CD14-positive monocyte (primary cell): ENCODE results near the gene CBFB. TPM values are rescaled to one million over a fixed set of nuclear protein-coding genes. Genes with fewer than 3 reads are reported as not detected.

Source experiments
- DNase-seq, 3 donors: peaks; one replicate each; pipeline ENCODE4 v3.0.0-alpha.2; 2011 to 2022
- H2AFZ ChIP-seq: 2 replicates; pipeline ENCODE4 v1.6.0; 2012; ENCODE audit warnings: mild to moderate bottlenecking, low read depth, low read length, inconsistent platforms; ENCODE audit not compliant: insufficient read depth, poor library complexity, severe bottlenecking
- H3K27ac ChIP-seq, 2 donors: 1 replicate in 1 of 2; 2 replicates in 1 of 2; pipeline ENCODE4 v1.5.1; 2012 to 2013; ENCODE audit warnings: low read length in 2 of 2, control low read depth in 1 of 2, inconsistent platforms in 1 of 2, low read depth in 1 of 2, mild to moderate bottlenecking in 1 of 2
- H3K27me3 ChIP-seq, 2 donors: one replicate each; pipeline versions ENCODE4 v1.6.0 to v1.6.1; 2011 to 2013; ENCODE audit warnings: low read length in 2 of 2; ENCODE audit not compliant: control insufficient read depth in 2 of 2, insufficient read depth in 2 of 2
- H3K36me3 ChIP-seq, 2 donors: replicated peaks in 1 of 2; 1 replicate in 1 of 2; 2 replicates in 1 of 2; pipeline versions ENCODE4 v1.5.1 to v1.6.1; 2012 to 2013; ENCODE audit warnings: low read length in 2 of 2, control low read depth in 1 of 2, inconsistent platforms in 1 of 2, mild to moderate bottlenecking in 1 of 2; ENCODE audit not compliant: insufficient read depth in 2 of 2, control insufficient read depth in 1 of 2
- H3K4me1 ChIP-seq, 2 donors: 1 replicate in 1 of 2; 2 replicates in 1 of 2; pipeline versions ENCODE4 v1.5.1 to v1.6.1; 2012 to 2013; ENCODE audit warnings: low read length in 2 of 2, control low read depth in 1 of 2, inconsistent platforms in 1 of 2, mild to moderate bottlenecking in 1 of 2, moderate library complexity in 1 of 2; ENCODE audit not compliant: insufficient read depth in 2 of 2, control insufficient read depth in 1 of 2
- H3K4me2 ChIP-seq: replicated peaks from 2 replicates; pipeline ENCODE3; 2012; ENCODE audit warnings: low read length, moderate library complexity, mild to moderate bottlenecking; ENCODE audit not compliant: poor library complexity, severe bottlenecking; ENCODE audit errors: extremely low read depth
- H3K4me3 ChIP-seq, 3 experiments: fragments of 200-600 bp in 1 of 3; sonication (generic) in 1 of 3; replicated peaks in 1 of 3; 1 replicate in 2 of 3; 2 replicates in 1 of 3; pipeline ENCODE4 v1.5.1; 2011 to 2013; ENCODE audit warnings: low read length in 3 of 3, mild to moderate bottlenecking in 3 of 3, control low read depth in 2 of 3, low read depth in 2 of 3, inconsistent platforms in 1 of 3, moderate library complexity in 1 of 3
- H3K79me2 ChIP-seq: 2 replicates; pipeline ENCODE4 v1.6.0; 2012; ENCODE audit warnings: mild to moderate bottlenecking, control low read depth, inconsistent platforms, low read length, moderate library complexity; ENCODE audit not compliant: insufficient read depth
- H3K9ac ChIP-seq: 2 replicates; pipeline ENCODE4 v1.6.0; 2017; ENCODE audit warnings: low read length, mild to moderate bottlenecking; ENCODE audit not compliant: insufficient read depth, poor library complexity, severe bottlenecking
- H3K9me3 ChIP-seq, 2 donors: replicated peaks in 1 of 2; 1 replicate in 1 of 2; 2 replicates in 1 of 2; pipeline versions ENCODE4 v1.5.1 to v1.6.1; 2012 to 2013; ENCODE audit warnings: low read length in 2 of 2, control low read depth in 1 of 2; ENCODE audit not compliant: control insufficient read depth in 1 of 2, insufficient read depth in 1 of 2
- H4K20me1 ChIP-seq: 2 replicates; pipeline ENCODE4 v1.6.0; 2012; ENCODE audit warnings: mild to moderate bottlenecking, low read length, control low read depth, moderate library complexity; ENCODE audit not compliant: insufficient read depth
- H3K27ac Mint-ChIP-seq, 7 donors: one replicate each; pipeline ENCODE4 v1.8.0; 2020; ENCODE audit warnings: mild to moderate bottlenecking in 7 of 7, mixed read lengths in 7 of 7, moderate library complexity in 6 of 7, inconsistent platforms in 2 of 7
- H3K27me3 Mint-ChIP-seq, 3 donors: one replicate each; pipeline ENCODE4 v1.8.0; 2021 to 2022; ENCODE audit warnings: low read depth in 3 of 3, mild to moderate bottlenecking in 3 of 3, mixed read lengths in 3 of 3, moderate library complexity in 3 of 3, inconsistent platforms in 1 of 3
- H3K36me3 Mint-ChIP-seq, 2 donors: one replicate each; pipeline ENCODE4 v1.8.0; 2020; ENCODE audit warnings: mixed read lengths in 2 of 2, inconsistent platforms in 1 of 2, mild to moderate bottlenecking in 1 of 2
- H3K4me1 Mint-ChIP-seq: one replicate; pipeline ENCODE4 v1.8.0; 2020; ENCODE audit warnings: mild to moderate bottlenecking, mixed read lengths
- H3K4me3 Mint-ChIP-seq, 2 donors: one replicate each; pipeline ENCODE4 v1.8.0; 2020; ENCODE audit warnings: mild to moderate bottlenecking in 2 of 2, mixed read lengths in 2 of 2, moderate library complexity in 1 of 2
- H3K9me3 Mint-ChIP-seq, 7 donors: one replicate each; pipeline ENCODE4 v1.8.0; 2020 to 2022; ENCODE audit warnings: mixed read lengths in 7 of 7, mild to moderate bottlenecking in 6 of 7, moderate library complexity in 6 of 7, inconsistent platforms in 2 of 7
- WGBS: methylation state at CpG from one replicate; pipeline ENCODE4 v1.1.5; 2013; ENCODE audit warnings: missing lambda C conversion rate; ENCODE audit not compliant: insufficient coverage; 5-methylcytosine and 5-hydroxymethylcytosine counted together
- intact Hi-C, 2 donors: fragments of 100-400 bp; cut with micrococcal nuclease; formaldehyde crosslinking; loops; one replicate each; pipeline versions ENCODE4 v1.15.0 to v1.15.1; 2023
- polyA plus RNA-seq, 3 donors: library from polyadenylated mRNA; depleted of rRNA in 1 of 3; unstranded in 2 of 3; stranded (reverse) in 1 of 3; fragments of 300-500 nt in 2 of 3; fragments of >200 nt in 1 of 3; fragmentation: Illumina TruSeq in 2 of 3; gene quantifications; 1 replicate in 2 of 3; 2 replicates in 1 of 3; pipeline ENCODE4 v1.2.3, GENCODE V29; 2012 to 2021
- TF ChIP-seq, protein P1 (sequence below): fragments of 200-600 bp; IDR thresholded peaks from one replicate; pipeline ENCODE4 v1.8.0; 2022; ENCODE audit warnings: antibody characterized with exemption, mild to moderate bottlenecking

The CBFB gene
- polyA plus RNA-seq, 3 donors: 28.3 to 45.4 (median 29.5) TPM

DNA sequence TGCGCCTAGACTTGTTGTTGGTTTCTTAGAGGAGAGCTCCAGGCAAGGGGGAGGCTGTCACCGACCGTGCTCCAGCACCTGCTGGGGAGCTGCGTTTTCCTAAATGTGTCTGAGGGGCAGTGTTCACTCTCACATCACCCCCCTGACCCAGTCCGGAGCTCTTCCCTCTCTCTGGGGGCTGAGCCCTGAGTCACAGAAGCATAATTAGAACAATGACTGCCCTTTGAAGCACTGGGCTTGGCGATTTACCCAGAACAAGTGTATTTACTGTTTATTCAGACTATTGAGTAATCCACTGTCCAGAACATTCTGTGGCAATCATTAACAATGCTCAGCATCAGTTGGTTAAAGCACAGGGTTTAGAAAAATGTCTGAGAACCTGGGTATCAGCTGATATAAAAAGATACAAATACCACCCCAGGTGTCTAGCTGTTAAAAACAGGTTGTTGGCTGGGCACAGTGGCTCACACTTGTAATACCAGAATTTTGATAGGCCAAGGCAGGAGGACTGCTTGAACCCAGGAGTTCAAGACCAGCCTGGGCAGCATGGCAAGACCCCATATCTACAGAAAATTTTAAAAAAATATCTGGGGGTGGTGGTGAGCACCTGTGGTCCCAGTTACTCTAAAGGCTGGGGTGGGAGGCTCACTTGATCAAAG, 32.5 kb upstream of the CBFB start:
- no peaks in the 10 kb centered on the region for H3K9me3 ChIP-seq
- no peaks in the 10 kb centered on the region for H3K9me3 Mint-ChIP-seq
- no peak overlapping the region for H3K4me2 ChIP-seq
- H3K4me1 ChIP-seq: peaks cover 8 to 13% of the 10 kb centered on the region in 2 donors
- DNase-seq: no peak
- H3K9ac ChIP-seq: no peak overlapping the region
- H4K20me1 ChIP-seq: peaks cover 3% of the 10 kb centered on the region
- no peak overlapping the region for H3K4me3 ChIP-seq
- no peak overlapping the region for H2AFZ ChIP-seq
- TF ChIP-seq, protein P1, sequence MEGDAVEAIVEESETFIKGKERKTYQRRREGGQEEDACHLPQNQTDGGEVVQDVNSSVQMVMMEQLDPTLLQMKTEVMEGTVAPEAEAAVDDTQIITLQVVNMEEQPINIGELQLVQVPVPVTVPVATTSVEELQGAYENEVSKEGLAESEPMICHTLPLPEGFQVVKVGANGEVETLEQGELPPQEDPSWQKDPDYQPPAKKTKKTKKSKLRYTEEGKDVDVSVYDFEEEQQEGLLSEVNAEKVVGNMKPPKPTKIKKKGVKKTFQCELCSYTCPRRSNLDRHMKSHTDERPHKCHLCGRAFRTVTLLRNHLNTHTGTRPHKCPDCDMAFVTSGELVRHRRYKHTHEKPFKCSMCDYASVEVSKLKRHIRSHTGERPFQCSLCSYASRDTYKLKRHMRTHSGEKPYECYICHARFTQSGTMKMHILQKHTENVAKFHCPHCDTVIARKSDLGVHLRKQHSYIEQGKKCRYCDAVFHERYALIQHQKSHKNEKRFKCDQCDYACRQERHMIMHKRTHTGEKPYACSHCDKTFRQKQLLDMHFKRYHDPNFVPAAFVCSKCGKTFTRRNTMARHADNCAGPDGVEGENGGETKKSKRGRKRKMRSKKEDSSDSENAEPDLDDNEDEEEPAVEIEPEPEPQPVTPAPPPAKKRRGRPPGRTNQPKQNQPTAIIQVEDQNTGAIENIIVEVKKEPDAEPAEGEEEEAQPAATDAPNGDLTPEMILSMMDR: no peak
- no peaks in the 10 kb centered on the region for H3K36me3 ChIP-seq
- peaks cover 0 to 6% of the 10 kb centered on the region in 2 donors for H3K27me3 ChIP-seq
- 100% methylated on average over 1 of the region's 6 CpGs for WGBS
- intact Hi-C loops: no loop called here
- H3K27me3 Mint-ChIP-seq: peaks cover 4 to 23% (median 10%) of the 10 kb centered on the region in 3 donors
- no peak overlapping the region for H3K27ac Mint-ChIP-seq
- no peaks in the 10 kb centered on the region for H3K36me3 Mint-ChIP-seq
- no peak overlapping the region for H3K27ac ChIP-seq
- peaks cover 8% of the 10 kb centered on the region for H3K4me1 Mint-ChIP-seq
- no peaks in the 10 kb centered on the region for H3K79me2 ChIP-seq
- no peak overlapping the region for H3K4me3 Mint-ChIP-seq

DNA sequence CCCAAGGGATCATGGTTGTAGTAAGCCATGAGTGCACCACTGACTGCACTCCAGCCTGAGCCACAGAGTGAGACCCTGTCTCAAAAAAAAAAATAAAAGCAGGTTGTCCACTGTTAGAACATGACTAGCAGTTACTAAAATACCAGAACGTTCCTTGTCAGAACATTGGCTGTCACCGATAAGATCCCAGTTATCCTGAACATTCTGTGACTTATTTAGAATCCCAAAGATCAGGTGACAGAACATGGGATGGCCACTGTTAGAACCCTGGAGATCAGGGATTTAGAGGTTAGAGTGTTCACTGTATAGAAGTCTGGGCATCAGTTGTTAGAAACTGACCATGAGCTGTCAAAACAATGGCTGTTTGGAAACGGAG, 32.0 kb upstream of the CBFB start:
- no peak overlapping the region for H3K27ac ChIP-seq
- peaks cover 8% of the 10 kb centered on the region for H3K4me1 Mint-ChIP-seq
- no peaks in the 10 kb centered on the region for H3K9me3 ChIP-seq
- TF ChIP-seq, protein P1: no peak
- no peak overlapping the region for H2AFZ ChIP-seq
- intact Hi-C loops: no loop called here
- no peaks in the 10 kb centered on the region for H3K79me2 ChIP-seq
- no peak overlapping the region for H3K4me2 ChIP-seq
- no peaks in the 10 kb centered on the region for H3K36me3 ChIP-seq
- H3K36me3 Mint-ChIP-seq: peaks cover 0 to 2% of the 10 kb centered on the region in 2 donors
- H3K4me3 Mint-ChIP-seq: no peak overlapping the region
- H3K4me1 ChIP-seq: peaks cover 8 to 13% of the 10 kb centered on the region in 2 donors
- no peak for DNase-seq
- no peaks in the 10 kb centered on the region for H3K9me3 Mint-ChIP-seq
- H3K27me3 Mint-ChIP-seq: peaks cover 9 to 27% (median 13%) of the 10 kb centered on the region in 3 donors
- no peak overlapping the region for H3K27ac Mint-ChIP-seq
- 70% methylated on average over 1 of the region's 3 CpGs for WGBS
- H4K20me1 ChIP-seq: peaks cover 8% of the 10 kb centered on the region
- H3K27me3 ChIP-seq: peaks cover 0 to 8% of the 10 kb centered on the region in 2 donors
- H3K4me3 ChIP-seq: no peak overlapping the region
- no peak overlapping the region for H3K9ac ChIP-seq
